ENCODE measurements around the gene PTGFRN.

- TF ChIP-seq POLR2A (IDR thresholded peaks at IDR 0.05): no peak
- TF ChIP-seq, protein P1, sequence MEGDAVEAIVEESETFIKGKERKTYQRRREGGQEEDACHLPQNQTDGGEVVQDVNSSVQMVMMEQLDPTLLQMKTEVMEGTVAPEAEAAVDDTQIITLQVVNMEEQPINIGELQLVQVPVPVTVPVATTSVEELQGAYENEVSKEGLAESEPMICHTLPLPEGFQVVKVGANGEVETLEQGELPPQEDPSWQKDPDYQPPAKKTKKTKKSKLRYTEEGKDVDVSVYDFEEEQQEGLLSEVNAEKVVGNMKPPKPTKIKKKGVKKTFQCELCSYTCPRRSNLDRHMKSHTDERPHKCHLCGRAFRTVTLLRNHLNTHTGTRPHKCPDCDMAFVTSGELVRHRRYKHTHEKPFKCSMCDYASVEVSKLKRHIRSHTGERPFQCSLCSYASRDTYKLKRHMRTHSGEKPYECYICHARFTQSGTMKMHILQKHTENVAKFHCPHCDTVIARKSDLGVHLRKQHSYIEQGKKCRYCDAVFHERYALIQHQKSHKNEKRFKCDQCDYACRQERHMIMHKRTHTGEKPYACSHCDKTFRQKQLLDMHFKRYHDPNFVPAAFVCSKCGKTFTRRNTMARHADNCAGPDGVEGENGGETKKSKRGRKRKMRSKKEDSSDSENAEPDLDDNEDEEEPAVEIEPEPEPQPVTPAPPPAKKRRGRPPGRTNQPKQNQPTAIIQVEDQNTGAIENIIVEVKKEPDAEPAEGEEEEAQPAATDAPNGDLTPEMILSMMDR (IDR thresholded peaks at IDR 0.05 in 8 of 11, conservative IDR thresholded peaks at IDR 0.05 in 3 of 11): no peak
These were observed 28.5 kb downstream of the PTGFRN start for GRCh38 chr1:116938216-116938615.

All from spleen (tissue), 7 donors.